ENCODE data around the gene CLDN14.

The CLDN14 gene

GRCh38 chr21:36430841-36431240 lies 49.1 kb downstream of the CLDN14 start:
- no peak for DNase-seq

- DNase-seq = peak; percentile 79
Measured at GRCh38 chr21:36429947-36430546, 49.9 kb downstream of the CLDN14 start.

GRCh38 chr21:36428761-36429432 lies 51.0 kb downstream of the CLDN14 start:
- no peak for DNase-seq

GRCh38 chr21:36427502-36427901 lies 52.4 kb downstream of the CLDN14 start:
- DNase-seq = no peak

- DNase-seq = no peak
Measured at GRCh38 chr21:36425286-36425685, 54.6 kb downstream of the CLDN14 start.

GRCh38 chr21:36424592-36424991 lies 55.3 kb downstream of the CLDN14 start:
- no peak for DNase-seq

- no peak for DNase-seq
Measured at GRCh38 chr21:36423771-36424433, 56.0 kb downstream of the CLDN14 start.

- DNase-seq = peak; percentile 6
Measured at GRCh38 chr21:36422279-36423098, 57.4 kb downstream of the CLDN14 start.

- DNase-seq = no peak
Measured at GRCh38 chr21:36420571-36421339, 59.2 kb downstream of the CLDN14 start.

- DNase-seq = peak; percentile 28
Measured at GRCh38 chr21:36419996-36420395, 59.9 kb downstream of the CLDN14 start.

- DNase-seq = no peak
Measured at GRCh38 chr21:36419241-36419640, 60.7 kb downstream of the CLDN14 start.

GRCh38 chr21:36415375-36415774 lies 64.5 kb downstream of the CLDN14 start:
- DNase-seq = no peak

GRCh38 chr21:36412916-36413315 lies 67.0 kb downstream of the CLDN14 start:
- DNase-seq = no peak

GRCh38 chr21:36411301-36411700 lies 68.6 kb downstream of the CLDN14 start:
- no peak for DNase-seq

All from GDM1 (cell line).